Stromal cell of bone marrow (primary cell): ENCODE measurements around the gene CTPS2.

Source experiments
- DNase-seq: peaks from one replicate; pipeline ENCODE4 v3.0.0-alpha.2; 2012; ENCODE audit warnings: low read depth

The CTPS2 gene

DNA sequence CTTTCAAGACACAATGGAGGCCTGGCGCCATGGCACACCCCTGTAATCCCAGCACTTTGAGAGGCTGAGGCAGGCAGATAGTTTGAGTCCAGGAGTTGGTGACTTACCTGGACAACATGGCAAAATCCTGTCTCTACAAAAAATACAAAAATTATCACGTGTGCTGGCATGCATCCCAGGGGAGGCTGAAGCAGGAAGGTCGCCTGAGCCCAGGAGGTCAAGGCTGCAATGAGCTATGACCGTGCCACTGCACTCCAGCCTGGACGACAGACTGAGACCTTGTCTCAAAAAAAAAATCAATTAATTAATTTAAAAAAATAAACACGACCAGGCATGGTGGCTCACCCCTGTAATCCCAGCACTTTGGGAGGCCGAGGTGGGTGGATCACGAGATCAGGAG is 2.0 kb upstream of the CTPS2 start:
- no peak for DNase-seq

- no peak for DNase-seq
Observed at GRCh38 chrX:16711893-16712547, 449 bp downstream of the CTPS2 start.

- DNase-seq = no peak
Observed at GRCh38 chrX:16711219-16711811, 1.2 kb downstream of the CTPS2 start.

GRCh38 chrX:16708016-16708415 is 4.5 kb downstream of the CTPS2 start:
- no peak for DNase-seq

GRCh38 chrX:16705370-16705769 is 7.1 kb downstream of the CTPS2 start:
- DNase-seq = no peak

GRCh38 chrX:16702700-16703599 is 9.5 kb downstream of the CTPS2 start:
- DNase-seq = no peak

DNA sequence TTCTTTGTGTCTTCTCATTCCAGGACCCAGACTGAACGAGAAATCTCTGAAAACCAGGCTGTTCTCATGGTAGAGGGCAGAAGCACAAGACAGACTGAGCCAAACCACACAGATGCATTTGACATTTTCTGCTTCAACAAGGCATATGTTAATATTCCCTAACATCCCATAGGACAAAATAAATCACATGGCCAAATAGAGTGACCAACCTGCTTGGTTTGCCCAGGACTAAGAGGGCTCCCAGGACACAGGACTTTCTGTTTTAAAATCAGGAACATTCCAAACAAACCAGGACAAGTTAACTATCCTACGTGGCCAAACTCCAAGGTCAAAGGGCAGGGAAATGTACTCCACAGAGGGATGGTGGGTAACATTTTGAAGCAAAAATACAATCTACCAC is 11.7 kb downstream of the CTPS2 start:
- DNase-seq = no peak

DNA sequence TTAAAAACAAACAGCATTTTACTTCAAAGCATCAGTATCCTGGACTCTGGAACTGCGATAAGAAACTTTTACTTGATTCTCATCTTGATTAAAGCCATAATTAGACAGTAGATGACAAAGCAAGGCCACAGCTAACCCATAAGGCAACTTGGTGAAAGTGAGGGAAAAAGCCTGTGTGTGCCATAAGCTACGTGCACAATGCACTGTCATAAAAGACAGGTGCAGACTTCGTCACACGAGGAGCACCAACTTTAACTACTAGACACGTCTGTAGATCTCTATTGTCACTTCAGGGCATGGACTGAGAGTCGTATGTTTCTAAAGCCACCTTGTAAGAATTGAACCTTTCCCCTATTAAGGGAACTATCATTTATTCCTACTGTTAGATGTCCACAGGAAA is 13.1 kb downstream of the CTPS2 start:
- no peak for DNase-seq

DNA sequence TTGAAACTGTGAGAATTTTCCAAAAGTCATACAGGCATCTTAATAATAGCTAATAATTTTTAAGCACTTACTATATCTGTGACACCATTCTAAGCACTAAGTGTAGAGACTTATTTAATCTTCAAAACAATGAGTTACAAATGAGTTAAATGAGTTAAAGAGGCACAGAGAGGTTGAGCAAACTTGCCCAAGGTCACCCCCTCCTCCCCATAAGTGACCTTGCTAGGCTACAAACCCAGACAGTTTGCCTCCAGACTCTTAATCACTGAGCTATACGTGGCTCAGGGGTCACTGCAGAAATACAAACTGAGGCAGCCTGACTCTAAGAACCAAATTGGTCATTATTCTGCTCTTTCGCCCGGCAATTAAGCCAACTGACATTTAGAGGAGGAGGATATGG is 15.5 kb downstream of the CTPS2 start:
- DNase-seq = no peak

GRCh38 chrX:16695079-16695676 is 17.3 kb downstream of the CTPS2 start:
- no peak for DNase-seq

DNA sequence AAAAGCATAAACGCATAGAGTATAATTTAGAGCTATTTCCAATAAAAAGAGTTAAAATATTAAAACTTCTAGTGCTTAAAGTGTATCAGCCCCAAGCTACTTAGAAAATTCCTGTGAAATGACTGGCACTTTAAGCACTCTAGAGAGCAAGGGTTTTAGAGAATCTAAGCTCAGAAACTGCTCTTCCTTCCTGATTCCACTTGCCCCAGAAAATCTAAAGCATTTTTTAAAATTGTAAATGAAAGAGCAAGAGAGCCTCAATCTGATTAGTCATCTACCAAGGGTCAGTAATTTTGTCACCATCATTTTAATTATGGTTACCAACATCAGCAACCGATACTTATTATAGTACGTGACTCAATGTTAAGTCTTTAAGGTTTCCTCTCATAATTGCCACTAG is 25.0 kb downstream of the CTPS2 start:
- DNase-seq = no peak

GRCh38 chrX:16683007-16683664 is 29.3 kb downstream of the CTPS2 start:
- DNase-seq = no peak

DNA sequence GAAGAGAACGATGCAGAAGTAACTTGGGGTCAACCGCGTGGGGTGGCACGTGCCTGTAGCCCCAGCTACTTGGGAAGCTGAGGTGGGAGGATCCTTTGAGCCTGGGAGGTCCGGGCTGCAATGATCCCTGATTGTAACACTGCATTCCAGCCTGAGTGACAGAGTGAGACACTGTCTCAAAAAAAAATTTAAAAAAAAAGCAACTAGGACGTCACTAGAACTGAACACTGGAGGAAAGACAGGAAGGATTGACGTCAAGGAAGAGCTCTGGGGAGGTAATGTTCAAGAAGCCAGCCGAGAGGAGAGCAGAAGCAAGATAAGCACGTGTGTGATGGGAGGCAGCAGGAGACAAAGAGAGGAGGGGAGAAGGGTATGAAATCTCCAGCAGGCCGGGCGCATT is 33.8 kb downstream of the CTPS2 start:
- no peak for DNase-seq

DNA sequence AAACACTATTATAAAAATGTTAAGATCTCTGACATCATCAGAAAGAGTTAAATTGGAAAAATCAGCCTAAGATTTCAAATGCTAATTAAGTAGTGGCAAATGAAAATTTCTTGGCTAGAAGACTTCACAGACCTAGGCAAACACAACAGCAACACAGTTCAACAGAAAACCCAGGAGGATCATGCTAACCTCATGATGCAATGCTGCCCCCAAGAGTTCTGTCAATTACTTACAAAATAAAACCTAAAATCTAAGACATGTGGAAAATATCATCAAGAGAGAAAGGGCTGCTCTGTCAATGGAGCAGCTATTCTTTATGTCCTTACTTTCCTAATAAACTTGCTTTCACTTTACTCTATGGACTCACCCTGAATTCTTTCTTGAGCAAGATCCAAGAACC is 41.5 kb downstream of the CTPS2 start:
- no peak for DNase-seq

- DNase-seq = no peak
Observed at GRCh38 chrX:16666541-16666940, 45.9 kb downstream of the CTPS2 start.

DNA sequence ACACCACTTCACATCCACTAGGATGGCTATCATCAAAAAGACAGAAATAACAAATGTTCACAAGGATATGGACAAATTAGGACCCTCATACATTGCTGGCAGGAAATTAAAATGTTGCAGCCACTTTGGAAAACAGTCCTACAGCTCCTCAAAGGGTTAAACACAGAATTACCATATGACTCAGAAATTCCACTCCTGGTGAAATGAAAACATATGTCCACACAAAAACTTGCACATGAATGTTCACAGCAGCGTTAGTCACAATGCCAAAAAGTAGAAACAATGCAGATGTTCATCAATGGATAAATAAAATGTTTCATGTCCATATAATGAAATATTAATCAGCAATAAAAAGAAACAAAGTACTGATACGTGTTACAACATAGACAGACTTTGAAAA is 47.4 kb downstream of the CTPS2 start:
- no peak for DNase-seq

DNA sequence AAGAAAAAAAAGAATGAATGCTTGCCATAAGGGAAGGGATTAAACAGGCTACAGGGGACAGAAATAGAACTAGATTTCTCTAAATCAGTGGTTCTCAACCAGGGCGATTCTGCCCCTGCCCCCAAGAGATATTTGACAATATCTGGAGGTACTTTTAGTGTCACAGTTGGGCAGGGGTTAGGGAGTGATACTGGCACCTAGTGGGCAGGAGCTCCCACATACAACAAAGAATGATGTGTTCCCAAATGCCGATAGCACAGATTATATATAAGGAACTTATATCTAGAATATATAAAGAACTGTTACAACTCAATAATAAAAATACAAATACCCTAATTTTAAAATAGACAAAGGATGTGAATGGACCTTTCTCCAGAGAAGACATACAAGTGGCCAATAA is 47.8 kb downstream of the CTPS2 start:
- no peak for DNase-seq

DNA sequence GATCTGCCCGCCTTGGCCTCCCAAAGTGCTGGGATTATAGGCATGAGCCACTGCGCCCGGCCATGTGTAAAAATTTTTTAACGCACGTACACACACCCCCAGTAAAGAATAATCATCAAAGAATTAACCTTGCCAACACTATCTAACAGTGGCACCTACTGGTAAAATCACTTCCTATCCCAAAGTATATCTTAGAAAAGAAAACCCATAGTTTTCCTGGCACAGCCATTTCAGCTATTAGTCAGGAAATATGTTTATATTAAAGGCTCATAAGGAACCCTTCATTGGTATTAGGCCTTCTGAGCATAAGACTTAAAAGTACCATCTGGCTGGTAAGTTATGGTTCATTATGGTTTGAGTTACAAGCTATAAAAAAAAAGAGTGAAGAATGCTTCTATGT is 48.4 kb downstream of the CTPS2 start:
- no peak for DNase-seq

- no peak for DNase-seq
Observed at GRCh38 chrX:16662402-16662801, 50.1 kb downstream of the CTPS2 start.

DNA sequence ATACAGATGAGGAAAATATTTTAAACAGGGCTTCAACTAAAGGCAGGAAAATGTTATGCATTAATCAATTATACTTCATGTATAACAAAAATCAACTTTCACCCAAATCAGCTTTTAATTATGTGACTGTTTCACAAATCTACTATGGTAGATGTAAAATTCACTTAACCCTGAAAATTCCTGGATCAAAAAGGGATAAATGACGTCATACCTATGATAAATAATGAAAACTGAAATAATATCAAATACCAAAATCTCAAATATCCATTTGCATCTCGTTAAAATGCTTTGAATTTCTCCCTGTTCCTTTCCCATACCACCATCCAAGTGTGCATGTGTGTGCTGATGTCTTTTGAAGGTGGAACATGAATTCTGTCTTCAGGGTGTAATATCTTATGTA is 51.0 kb downstream of the CTPS2 start:
- DNase-seq = no peak

DNA sequence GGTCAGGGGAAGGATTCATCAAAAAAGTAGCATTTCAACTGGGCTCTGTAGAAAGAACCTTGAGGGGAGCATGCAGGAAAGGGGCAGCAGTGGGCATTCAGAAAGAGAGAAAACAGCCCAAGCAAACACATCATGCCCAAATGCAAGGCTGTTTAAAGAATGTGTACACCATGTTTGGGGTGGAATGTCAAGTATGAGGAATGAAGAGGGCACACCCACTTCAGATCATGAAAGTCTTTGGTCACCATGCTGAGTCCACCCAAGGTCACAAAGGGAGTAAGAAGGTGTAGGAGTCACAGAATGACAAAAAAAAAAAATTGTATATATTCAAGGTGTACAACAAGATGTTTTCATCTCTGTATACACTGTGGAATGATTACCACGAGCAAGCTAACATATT is 53.1 kb downstream of the CTPS2 start:
- no peak for DNase-seq

GRCh38 chrX:16658284-16658683 is 54.2 kb downstream of the CTPS2 start:
- DNase-seq = no peak
